Eye (tissue), 1 donor: Measurements from ENCODE around the gene KDM8.

Experiments used
- DNase-seq: peaks from one replicate; pipeline ENCODE4 v3.0.0-alpha.2; 2015

Gene KDM8

DNA sequence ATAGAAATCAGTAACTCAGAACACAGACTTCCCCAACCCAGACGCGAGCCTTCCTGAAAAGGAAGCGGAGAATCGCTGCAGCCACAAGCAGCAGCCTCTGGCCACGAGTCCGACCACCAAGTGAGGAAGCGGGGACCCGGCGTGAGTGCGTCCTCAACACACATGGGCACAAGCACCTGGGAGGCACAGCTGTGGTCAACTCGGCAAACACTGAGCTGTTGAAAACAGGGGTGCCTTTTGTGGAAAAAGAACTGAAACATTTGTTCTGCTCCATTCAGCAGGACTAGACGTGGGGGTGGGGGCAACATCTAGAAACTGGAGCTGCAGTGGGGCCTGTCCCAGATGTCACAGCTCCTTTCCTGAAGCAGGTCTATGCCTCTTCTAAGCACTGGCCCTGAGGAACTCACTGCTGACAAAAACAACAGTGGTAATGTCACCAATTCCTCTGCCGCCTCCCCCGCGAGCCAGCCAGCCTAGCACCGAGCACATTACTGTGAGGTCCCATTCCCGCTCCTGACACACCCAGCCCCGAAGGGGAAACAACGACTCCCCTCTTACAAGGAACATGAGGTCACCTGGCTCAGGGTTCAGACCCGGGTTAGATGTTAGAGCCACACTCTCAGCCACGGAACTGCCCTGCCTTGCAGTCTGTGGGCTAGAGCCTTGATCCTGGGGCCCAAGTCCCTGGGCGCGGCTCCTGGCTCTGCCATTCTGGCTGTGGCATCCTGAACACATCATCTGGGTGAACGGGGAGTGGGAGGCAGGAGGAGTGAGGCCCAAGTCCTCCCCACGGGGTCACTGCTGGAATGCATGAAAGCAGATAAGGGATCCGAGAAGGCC lies 29.0 kb downstream of the KDM8 start:
- DNase-seq = no peak

DNA sequence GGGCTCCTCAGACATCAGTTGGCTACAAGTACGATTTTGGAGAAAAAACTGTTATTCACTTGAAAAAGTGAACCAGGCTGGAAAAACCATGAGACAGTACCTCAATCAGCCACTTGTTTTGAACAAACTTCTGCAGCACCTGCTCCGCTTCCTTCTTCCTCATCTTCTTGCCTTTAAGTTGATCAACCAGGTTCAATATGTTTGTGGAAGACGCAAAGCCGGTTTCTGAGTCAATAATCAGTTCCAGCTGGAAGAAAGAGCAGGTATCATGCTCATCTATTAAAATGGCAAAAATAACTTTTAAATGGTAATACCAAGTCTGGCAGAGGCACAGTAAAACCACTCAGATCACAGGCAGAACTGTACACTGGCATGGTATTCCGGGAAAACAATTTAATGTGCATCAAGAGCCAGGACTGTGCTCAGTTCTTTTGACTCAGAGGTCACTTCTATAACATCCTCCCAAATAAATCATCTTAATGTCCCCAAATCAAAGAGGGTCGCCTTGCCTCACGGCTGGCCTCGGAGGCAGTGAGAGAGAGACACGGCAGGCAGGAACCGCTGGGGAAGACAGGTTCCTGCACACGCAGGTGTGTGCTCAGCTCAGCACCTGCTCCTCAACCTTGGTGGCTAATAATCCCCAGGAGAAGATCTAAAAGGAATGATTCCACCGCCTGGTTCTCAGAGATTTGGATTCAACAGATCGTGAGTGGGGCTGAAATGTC lies 29.7 kb downstream of the KDM8 start:
- no peak for DNase-seq

DNA sequence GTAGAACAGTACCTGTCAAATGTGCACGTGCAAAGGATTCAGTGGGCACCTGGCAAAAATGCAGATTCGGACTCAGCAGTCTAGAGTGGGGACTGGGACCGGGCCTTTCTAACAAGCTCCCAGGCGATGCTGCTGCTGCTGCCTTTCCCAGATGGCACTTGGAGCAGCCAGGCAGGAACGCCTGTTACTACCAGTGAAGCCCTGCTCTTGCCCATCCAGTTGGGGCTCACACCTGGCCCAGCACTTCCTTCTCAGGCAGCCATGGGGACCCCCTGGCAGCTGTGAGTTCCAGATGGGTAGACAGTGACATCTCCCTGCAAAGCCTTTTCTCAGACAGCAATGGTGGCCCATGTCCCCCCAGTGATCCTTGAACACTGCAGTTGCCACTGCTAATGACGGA lies 30.4 kb downstream of the KDM8 start:
- DNase-seq = no peak

DNA sequence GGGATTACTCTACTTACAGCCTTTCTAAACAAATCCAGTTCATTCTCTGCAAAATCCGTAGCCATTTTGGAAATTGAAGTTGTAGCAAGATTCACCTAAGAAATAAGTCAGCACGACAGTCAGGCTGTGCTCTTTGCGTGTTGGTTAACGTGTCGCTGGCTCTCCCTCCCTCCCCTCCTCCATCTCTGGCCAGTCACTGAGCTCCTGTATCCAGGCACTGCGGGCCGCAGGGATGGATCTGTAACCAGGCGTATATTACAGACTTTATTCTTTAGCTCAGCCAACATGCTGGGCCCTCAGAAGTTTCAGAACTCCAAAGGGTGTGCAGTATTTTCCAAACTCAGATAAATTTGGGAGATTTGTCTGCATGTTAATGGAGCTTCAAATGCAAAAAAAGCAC lies 30.8 kb downstream of the KDM8 start:
- DNase-seq = no peak

DNA sequence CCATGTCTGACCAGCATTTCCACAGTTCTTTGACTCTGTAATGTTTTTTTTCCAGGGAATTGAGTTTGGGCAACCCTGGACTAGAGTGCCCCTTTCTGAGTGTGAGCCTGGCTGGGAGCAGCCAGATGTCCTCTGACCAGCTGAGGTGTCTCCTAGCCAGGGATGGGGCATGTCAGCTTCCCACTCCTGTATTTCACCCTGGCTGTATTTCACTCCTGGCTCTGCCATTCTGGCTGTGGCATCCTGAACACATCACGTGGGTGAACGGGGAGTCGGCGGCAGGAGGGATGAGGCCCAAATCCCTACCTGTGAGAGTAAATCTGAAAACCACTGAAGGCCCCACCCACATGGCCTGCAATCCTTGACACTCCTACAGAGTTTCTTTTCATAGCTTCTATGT lies 31.3 kb downstream of the KDM8 start:
- DNase-seq = no peak

DNA sequence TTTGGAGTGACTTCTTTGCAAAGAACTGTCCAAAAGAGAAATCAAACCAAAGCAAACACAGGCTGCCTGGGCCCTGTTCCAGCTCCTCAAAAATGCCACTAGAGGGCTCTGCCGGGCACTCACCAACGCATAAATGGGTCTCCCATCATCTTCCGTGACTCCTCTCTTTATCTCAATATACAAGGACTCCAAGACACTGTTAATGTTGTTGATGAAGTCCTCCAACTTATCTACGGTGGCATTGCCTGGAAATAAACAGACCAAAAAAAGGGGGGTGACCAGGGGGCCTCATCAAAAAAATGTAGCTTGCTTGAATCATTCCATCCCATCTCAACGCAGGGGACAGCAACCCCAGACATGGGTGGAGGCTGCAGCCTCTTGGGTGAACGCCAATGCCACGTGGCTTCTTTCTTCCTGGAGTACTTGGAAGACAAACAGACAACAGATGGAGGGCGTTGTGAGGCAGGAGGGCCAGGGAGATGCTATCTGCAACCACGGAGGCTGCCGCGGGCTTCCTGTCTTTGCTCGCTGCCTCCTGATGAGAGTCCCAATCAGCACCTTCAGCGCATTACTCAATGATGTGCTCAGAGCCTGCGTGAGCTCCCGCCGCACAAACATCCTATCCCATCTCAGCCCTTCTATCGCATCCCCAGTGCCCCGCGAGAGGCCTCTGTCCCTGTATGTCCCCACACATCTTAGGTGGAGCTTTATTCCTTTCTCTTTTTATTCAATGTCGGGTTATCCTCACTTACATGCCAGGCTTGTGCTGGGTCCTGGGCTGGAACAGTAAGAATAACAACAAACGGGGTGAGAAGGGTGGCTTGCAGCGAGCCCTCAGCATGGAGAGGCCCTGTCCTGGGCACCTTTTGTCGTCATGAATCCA lies 32.0 kb downstream of the KDM8 start:
- peak; percentile 84 for DNase-seq

DNA sequence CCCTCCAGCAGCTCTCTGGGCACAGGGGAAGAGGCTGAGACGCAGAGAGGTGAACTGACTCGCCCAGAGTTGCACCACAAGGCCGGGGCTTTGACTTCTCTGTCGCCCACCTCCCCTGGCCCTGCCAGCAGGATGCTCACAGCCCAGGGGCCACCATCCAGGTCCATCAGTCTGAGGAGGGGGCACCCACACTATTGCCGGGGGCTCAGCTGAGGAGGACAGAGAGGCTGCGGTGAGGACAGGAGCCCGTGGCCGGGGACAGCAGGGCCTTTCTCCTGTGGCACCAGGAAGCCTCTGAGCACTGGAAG lies 32.6 kb downstream of the KDM8 start:
- DNase-seq = no peak

DNA sequence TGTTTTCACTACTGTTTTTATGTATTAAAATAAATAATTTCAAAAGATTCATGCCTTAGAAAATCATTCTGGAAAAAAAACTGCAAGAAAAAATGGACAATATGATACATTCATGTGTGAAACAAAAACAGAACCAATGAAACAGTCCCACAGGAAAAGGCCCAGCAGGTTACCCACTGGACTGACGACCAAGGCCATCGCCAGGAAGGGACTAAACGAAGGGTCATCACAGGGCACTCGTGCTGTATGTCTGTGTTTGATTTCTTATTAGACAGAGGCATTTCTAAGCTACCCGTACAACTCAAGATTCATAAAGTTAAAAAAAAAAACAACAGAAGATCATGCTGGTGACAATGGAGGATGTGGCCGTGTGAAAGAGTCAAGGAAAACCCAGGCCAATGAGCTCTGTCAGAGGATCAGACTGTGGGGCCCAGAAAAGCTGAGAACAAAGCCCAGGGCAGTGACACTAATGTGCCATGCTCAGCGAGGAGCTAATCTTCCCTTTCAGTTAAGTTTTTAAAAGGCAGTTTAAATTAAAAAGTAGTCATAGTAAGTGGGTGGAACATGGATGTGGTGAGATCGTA lies 33.4 kb downstream of the KDM8 start:
- peak; percentile 58 for DNase-seq

DNA sequence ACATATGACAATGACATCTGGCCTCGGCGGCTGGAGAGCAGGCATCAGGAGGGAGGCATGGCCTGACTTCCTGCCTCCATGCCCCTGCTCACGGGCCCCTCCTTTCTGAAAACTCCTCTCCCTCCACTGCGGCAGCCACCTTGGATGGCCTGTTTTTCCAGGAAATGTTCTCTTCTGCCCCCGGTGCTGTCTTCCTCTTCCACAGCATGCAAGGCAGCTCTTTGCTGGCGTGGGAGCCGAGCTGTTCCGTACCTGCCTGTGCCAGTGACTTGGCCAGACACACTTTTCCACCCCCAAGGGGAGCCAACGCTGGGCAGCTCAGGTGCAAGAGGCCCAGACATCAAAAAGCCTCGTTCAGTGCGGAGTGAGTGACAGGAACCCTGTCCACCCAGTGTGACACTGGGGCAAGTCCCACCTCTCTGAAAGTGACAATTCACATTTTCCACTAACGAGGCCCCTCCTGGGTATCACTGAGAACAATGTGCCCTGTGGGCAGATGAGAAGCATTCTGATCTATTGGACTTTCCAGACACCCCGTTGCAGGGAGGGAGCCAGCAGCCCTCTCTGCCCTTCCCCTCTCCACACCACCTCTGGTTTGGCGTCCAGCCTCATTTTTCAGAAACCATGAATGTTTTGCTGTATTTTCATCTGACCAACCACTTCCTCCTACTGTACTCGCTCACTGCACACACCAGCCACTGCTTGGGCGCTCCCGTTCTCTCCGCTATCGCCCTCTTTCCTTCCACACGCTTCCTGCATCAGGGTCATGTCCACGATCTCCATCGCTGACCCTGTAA lies 34.1 kb downstream of the KDM8 start:
- peak; percentile 33 for DNase-seq

DNA sequence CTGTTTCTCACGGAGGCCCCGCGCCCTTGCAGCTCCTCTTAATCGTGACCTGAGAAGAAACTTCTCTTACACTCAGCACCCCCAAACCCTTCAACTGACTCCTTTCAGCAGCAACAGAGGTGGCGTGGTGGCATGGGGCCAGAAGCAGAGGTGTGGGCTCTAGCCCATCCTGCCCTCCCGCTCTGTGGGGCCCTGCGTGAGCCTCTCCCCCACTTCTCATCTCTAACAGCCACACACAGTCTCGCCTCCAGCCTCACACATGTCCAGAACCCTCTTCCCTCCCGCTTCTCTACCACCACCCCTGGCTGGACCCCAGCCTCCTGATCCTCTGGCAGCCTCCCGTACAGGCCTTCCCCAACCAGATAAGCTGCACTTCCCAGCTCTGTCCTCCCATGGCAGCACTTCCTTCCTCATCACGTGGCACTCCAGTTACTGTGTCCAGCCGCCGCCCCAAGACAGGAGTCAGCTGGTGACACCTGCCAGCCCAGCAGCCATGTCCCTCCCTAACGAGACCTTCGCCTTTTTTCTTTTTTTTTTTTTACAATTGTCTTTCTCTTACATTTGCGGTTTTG lies 34.8 kb downstream of the KDM8 start:
- no peak for DNase-seq

DNA sequence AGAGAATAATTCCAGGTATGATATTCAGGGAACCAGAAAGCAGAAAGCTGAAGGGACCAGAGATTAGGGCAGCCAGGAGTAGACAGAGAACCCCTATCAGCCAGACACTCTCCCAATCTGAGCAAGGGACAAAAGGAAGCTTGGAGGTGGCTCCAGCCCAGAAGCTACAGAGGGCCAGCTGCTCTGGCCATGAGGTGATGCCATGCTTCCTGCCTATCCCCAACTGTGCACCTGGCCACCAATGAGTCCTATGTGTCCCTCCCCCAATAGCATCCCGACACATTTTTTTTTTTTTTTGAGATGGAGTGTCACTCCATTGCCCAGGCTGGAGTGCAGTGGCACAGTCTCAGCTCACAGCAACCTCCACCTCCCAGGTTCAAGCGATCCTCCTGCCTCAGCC lies 35.3 kb downstream of the KDM8 start:
- no peak for DNase-seq

DNA sequence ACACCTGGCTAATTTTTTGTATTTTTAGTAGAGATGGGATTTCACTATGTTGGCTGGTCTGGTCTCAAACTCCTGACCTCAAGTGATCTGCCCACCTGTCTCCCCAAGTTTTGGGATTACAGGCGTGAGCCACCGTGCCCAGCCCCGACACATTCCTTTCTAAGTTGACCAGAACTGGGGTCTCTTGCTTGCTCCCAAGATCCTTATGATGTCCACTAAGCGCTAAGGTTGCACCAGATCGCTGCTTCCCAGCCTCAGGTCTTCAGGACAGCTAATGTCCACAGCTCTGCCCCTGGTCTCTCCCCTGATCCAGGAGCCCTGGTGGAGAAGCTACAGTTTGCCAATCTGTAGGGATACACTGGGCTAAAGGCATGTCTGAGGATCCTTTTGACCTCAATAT lies 35.7 kb downstream of the KDM8 start:
- DNase-seq = no peak

DNA sequence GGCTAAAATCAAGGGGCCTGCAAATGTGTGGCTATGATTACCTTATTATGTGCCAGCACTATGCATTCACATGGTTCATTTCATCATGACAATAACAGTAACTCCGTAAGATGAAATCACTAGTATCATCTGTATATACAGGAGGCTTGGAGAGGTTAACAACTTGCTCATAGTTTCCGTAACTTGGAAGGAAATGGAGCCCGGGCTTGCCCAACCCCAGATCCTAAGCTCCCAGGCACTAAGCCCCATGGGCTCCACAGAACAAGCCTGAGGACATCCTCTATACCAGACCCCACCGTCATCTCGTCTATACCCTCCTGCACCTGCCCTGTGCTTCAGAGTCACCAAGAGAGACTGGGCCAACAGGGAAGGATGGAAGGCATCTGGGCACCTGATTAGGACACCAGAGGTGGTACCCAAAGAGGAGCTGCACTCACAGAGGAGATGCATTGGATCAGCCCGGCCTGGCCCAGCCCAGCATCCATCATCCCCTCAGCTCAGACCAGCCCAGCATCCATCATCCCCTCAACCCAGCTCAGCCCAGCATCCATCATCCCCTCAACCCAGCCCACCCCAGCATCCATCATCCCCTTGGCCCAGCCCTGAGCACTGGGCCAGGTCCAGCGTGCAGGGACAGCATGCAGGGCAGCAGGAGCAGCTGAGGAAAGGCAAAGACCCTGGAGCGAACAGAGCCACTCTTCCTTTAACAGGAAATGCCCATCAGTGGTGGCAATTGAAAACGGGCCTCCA lies 36.8 kb downstream of the KDM8 start:
- DNase-seq = no peak

DNA sequence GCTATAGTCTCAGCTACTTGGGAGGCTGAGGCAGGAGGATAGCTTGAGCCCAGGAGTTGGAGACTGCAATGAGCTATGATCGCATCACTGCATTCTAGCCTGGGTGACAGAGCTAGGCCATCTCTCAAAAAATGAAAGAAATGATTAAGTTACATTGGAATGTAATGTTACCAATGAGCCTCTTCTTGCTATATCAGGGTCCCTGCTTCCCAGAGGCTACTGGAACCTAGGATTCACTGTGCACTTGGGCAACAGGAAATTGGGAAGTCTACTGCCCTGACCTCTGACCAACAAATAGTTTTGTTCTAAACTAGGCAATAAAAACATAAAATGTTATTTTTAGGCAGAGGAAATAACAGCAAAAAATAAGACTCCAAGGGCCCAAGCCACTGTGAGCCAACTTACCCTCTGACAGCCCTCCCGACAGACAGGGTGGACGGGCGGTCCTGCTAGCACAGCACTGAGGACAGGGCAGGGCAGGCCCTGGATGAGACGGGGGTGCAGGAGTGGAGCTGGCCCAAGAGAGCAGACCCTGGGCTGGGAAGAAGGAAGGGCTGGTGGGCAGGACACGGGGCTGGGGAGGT lies 37.7 kb downstream of the KDM8 start:
- no peak for DNase-seq

DNA sequence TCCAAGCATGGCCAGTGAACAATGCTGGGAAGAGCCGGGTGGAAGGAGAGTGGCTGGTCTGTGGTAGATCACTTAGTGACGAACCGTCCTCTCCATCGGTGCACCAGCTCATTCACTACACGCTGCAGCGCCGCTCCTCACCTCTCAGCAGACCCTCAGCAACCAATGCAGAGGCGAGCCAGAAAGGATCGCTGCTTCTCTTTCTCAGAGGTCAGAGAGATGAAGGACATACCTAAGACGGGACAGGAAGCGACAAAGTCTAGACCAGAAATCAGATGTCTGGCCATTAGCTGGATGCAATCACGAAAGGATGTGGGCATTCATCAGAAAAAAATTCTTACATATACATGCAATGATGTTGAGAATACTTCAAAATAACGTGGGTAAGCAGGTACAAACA lies 38.3 kb downstream of the KDM8 start:
- DNase-seq = no peak

DNA sequence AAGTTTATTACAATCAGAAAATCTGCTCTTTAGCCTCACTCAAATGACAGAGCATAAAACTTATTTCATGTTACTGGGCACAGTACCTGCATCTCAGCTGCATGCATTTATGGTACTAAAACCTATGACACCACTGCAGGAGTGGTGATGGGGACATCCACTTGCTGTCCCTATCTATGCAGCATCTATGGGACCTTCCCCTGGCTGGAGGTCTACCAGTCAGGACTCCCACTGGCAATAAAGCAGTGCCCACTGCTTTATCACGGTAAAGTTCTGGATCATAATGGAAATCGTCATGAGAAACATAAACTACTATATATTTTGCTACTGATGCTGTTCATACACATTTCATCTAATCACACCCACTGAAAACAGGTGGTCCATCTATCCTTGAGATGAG lies 39.1 kb downstream of the KDM8 start:
- DNase-seq = no peak

DNA sequence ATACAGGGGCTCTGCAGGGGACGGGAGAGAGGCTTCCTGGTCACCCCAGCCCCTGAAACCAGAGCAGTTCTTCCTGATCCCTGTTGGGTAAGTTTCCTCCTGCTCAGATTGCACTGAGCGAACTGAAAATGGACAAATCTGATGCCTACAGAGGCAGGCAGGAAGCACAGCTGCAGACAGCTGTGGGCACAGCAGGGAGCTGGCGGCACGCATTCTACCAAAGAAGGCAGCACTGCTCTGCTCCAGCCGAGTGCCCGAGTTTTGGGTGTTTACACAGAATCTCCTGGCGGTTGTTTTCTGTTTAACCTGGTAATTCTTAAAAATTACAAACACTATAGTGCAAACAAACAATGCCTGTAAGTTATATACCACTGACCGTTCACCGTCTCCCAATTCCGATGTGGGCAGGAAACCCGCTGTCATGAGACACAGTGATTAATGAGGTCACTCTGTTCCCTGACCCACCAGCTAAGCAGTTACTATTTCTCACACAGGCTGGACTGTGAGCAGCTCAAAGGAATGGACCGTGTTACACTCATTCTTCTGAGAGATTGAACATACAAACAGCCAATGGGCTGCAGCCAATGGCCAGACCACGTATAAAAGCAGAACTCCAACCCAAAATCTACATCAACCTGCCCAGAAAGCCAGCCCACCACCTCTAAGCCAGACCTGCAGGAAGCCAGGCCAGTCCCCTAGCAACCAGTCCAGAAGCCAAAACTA lies 39.7 kb downstream of the KDM8 start:
- DNase-seq = peak; percentile 83

DNA sequence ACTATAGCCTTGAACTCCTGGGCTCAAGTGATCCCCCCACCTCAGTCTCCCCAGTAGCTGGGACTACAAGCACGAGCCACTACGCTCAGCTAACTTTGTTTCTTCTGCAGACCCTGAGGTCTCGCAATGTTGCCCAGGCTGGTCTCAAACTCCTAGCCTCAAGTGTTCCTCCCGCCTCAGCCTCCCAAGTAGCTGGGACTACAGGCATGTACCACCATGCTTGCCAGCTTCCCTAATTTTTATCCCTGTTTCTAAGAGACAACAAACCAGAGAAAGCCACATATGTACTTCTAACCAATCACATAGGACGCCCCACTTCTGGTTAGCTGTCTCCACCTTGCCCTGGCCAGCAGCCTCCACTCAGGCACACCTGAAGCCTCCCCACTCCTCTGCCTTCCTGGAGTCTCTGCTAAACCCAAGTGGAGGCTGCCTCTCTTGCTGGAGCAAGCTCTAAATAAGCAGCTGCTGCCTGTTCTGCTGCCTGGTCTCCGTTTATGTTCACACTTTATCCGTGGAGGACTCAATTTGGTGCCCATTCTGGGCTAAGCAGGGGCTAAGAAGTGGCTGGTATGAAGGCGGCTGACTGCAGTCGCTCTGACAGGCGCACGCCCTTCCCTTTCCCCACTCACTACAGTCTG lies 40.5 kb downstream of the KDM8 start:
- no peak for DNase-seq

DNA sequence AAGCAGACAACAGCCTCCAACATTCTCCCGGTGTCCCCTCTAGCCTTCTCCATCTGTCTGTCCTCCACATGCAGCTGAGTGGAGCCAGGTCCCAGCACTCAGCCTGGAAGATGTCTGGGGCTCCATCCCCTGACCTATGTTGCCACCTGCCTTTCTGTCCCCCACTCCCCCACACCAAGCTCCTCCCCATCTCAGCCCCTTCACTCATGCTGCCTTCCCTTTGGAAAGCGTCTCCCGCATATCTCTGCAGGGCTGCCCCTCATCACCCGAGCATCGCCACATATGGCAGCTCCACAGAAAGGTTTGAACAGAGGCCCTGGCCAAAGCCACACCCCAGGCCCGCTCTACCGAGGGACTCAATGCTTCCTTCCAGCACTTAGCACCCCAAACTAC lies 41.0 kb downstream of the KDM8 start:
- DNase-seq = no peak
